HL-60 (cell line): ENCODE results near the gene DNALI1.

Experiments used
- DNase-seq, 2 experiments: peaks; one replicate each; pipeline ENCODE4 v3.0.0-alpha.2; 2010 to 2020; ENCODE audit warnings: low read depth in 1 of 2, low spot score in 1 of 2
- H3K27ac ChIP-seq: fragments of 250-450 bp; sonication (Bioruptor Pico); replicated peaks from 2 replicates; pipeline ENCODE4 v1.5.1; 2020; ENCODE audit warnings: mild to moderate bottlenecking, moderate library complexity
- H3K27me3 ChIP-seq: fragments of 250-450 bp; sonication (Bioruptor Pico); 2 replicates; pipeline ENCODE4 v1.5.1; 2021; ENCODE audit warnings: mild to moderate bottlenecking, moderate library complexity; ENCODE audit not compliant: insufficient read depth, poor library complexity, severe bottlenecking
- H3K4me3 ChIP-seq: replicated peaks from 2 replicates; pipeline ENCODE4 v1.5.1; 2011; ENCODE audit warnings: mild to moderate bottlenecking, control low read depth, low read length; ENCODE audit not compliant: insufficient read depth
- GABPA ChIP-seq: IDR thresholded peaks from 2 replicates; pipeline ENCODE4 v1.6.1; 2012; ENCODE audit warnings: low read depth
- POLR2AphosphoS5 ChIP-seq: IDR thresholded peaks from 2 replicates; pipeline ENCODE4 v1.6.1; 2012; ENCODE audit warnings: low read depth
- SPI1 ChIP-seq: IDR thresholded peaks from 2 replicates; pipeline ENCODE4 v1.6.1; 2012; ENCODE audit warnings: low read depth, mild to moderate bottlenecking, borderline replicate concordance
- TF ChIP-seq, protein P1 (sequence below): IDR thresholded peaks from one replicate; pipeline ENCODE4 v1.5.1; 2011; ENCODE audit warnings: low read length, control low read depth, inconsistent platforms; ENCODE audit not compliant: insufficient read depth
- TF ChIP-seq, protein P2 (sequence below): IDR thresholded peaks from 2 replicates; pipeline ENCODE4 v1.6.1; 2012; ENCODE audit warnings: low read depth; ENCODE audit not compliant: insufficient replicate concordance

DNALI1 gene

DNA sequence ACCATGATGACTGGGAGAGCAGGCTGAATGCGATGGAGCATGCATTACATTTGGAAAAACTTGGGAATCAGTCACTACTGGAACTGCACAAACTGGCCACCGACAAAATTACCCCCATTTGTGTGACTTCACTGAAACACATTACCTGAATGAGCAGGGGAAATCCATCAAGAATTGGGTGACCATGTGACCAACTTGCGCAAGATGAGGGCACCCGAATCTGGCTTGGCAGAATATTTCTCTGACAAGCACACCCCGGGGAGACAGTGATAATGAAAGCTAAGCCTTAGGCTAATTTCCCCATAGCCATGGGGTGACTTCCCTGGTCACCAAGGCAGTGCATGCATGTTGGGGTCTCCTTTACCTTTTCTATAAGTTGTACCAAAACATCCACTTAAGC, 11.7 kb upstream of the DNALI1 start:
- TF ChIP-seq GABPA (no peak), SPI1 (no peak), POLR2AphosphoS5 (no peak)
- TF ChIP-seq, protein P1, sequence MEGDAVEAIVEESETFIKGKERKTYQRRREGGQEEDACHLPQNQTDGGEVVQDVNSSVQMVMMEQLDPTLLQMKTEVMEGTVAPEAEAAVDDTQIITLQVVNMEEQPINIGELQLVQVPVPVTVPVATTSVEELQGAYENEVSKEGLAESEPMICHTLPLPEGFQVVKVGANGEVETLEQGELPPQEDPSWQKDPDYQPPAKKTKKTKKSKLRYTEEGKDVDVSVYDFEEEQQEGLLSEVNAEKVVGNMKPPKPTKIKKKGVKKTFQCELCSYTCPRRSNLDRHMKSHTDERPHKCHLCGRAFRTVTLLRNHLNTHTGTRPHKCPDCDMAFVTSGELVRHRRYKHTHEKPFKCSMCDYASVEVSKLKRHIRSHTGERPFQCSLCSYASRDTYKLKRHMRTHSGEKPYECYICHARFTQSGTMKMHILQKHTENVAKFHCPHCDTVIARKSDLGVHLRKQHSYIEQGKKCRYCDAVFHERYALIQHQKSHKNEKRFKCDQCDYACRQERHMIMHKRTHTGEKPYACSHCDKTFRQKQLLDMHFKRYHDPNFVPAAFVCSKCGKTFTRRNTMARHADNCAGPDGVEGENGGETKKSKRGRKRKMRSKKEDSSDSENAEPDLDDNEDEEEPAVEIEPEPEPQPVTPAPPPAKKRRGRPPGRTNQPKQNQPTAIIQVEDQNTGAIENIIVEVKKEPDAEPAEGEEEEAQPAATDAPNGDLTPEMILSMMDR = no peak
- TF ChIP-seq, protein P2, sequence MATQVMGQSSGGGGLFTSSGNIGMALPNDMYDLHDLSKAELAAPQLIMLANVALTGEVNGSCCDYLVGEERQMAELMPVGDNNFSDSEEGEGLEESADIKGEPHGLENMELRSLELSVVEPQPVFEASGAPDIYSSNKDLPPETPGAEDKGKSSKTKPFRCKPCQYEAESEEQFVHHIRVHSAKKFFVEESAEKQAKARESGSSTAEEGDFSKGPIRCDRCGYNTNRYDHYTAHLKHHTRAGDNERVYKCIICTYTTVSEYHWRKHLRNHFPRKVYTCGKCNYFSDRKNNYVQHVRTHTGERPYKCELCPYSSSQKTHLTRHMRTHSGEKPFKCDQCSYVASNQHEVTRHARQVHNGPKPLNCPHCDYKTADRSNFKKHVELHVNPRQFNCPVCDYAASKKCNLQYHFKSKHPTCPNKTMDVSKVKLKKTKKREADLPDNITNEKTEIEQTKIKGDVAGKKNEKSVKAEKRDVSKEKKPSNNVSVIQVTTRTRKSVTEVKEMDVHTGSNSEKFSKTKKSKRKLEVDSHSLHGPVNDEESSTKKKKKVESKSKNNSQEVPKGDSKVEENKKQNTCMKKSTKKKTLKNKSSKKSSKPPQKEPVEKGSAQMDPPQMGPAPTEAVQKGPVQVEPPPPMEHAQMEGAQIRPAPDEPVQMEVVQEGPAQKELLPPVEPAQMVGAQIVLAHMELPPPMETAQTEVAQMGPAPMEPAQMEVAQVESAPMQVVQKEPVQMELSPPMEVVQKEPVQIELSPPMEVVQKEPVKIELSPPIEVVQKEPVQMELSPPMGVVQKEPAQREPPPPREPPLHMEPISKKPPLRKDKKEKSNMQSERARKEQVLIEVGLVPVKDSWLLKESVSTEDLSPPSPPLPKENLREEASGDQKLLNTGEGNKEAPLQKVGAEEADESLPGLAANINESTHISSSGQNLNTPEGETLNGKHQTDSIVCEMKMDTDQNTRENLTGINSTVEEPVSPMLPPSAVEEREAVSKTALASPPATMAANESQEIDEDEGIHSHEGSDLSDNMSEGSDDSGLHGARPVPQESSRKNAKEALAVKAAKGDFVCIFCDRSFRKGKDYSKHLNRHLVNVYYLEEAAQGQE = no peak
- Histone ChIP-seq H3K27me3 (no peaks in the 10 kb centered on the region), H3K27ac (no peak overlapping the region), H3K4me3 (no peak overlapping the region)
- no peak for DNase-seq

DNA sequence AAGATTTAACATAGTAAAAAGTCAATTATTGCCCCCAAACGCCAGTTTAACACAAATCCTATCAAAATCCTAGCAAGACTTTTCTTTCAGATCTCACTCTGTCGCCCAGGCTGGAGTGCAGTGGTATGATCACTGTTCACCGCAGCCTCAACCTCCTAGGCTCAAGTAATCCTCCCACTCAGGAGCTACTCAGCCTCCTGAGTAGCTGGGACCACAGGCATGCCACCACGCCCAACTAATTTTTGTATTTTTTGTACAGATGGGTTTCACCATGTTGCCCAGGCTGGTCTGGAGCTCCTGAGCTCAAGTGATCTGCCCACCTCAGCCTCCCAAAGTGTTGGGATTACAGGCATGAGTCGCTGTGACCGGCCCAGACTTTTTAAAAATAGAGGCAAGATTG, 7.4 kb upstream of the DNALI1 start:
- TF ChIP-seq, protein P1 = no peak
- TF ChIP-seq, protein P2 = no peak
- no peak for TF ChIP-seq POLR2AphosphoS5
- no peak for TF ChIP-seq GABPA
- TF ChIP-seq SPI1 = no peak
- Histone ChIP-seq H3K4me3 (no peak overlapping the region), H3K27me3 (no peaks in the 10 kb centered on the region), H3K27ac (no peak overlapping the region)
- DNase-seq = no peak

DNA sequence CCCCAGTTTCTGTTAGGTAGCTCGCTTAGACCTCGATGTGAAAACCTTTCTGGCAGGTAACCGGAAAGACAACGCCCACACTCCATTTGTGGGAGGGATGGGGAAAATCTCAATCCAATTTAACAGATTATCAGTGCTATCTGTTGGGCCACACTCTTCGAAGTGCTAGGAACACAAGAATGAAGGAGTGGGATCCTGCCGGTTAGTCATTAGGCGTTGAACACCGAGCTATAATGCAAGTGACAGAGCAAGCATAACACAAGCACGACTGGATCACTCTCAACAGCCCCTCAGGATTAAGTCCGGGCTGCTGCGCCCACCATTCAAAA, 3.2 kb upstream of the DNALI1 start:
- DNase-seq = no peak
- TF ChIP-seq SPI1 = no peak
- TF ChIP-seq, protein P1 = no peak
- no peak for TF ChIP-seq POLR2AphosphoS5
- TF ChIP-seq GABPA = no peak
- TF ChIP-seq, protein P2 = no peak
- Histone ChIP-seq H3K27ac (peak overlapping the region; percentile 80), H3K4me3 (peak overlapping the region; percentile 100), H3K27me3 (no peaks in the 10 kb centered on the region)
